Gastrocnemius medialis (tissue), 4 donors: ENCODE measurements around the gene HBEGF.

Source experiments
- CTCF ChIP-seq, 5 experiments: fragments of 450-650 bp in 3 of 5; fragments of 200-600 bp in 2 of 5; sonication (generic) in 2 of 5; IDR thresholded peaks in 4 of 5; conservative IDR thresholded peaks in 1 of 5; 1 replicate in 4 of 5; 2 replicates in 1 of 5; pipeline ENCODE4 v1.5.1; 2016 to 2019; ENCODE audit warnings: antibody characterized with exemption in 5 of 5, mild to moderate bottlenecking in 3 of 5, moderate library complexity in 3 of 5
- POLR2A ChIP-seq, 2 donors: fragments of 450-650 bp; IDR thresholded peaks; one replicate each; pipeline ENCODE4 v1.6.1; 2017; ENCODE audit warnings: antibody characterized with exemption in 2 of 2, mild to moderate bottlenecking in 2 of 2, moderate library complexity in 2 of 2

GRCh38 chr5:140381351-140381750, 34.9 kb upstream of the HBEGF start:
- TF ChIP-seq POLR2A (IDR thresholded peaks at IDR 0.05) (no peak), CTCF (IDR thresholded peaks at IDR 0.05 in 4 of 5, conservative IDR thresholded peaks at IDR 0.05 in 1 of 5) (no peak)
